ENCODE measurements around the gene BRK1.
A peak's percentile ranks its signal among the peaks of the same experiment; 100 is the strongest.
"Not testable (repeated sequence)": the region's sequence is repeated elsewhere in the genome, so short reads cannot be mapped to it uniquely, and the experiment has no call there.

Gene BRK1

DNA sequence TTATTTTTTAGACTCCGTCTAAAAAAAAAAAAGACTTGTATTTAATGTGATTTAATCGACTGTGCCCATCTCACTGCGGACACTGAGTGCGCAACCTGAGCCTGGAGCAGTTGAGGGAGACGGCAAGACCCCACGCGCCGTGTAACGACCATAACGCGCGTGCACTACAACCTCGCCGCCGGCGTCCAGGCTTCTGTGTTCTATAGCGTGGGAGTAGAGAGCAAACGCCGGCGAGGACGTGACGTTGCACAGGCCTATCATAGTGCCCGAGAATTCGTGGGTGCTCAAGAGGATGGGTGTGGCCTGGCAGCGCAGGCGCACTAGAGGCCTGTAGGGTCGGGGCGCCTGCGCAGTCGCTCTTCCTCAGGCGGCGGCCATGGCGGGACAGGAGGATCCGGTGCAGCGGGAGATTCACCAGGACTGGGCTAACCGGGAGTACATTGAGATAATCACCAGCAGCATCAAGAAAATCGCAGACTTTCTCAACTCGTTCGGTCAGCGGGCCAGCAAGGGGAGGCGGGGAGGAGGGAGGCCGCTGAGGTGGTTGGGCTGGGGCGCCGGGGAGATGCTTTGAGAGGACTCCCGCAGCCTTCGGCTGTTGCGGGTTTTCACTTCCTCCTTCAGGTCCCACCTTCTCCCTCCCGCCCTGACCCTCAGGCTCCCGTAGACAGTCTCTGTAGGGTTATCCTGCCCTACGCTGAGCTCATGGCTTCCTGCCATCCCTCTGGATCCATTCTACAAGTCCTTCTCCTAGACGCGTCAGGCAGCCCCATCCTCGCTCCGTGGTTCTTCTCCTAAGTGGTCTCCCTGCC is at the start of gene BRK1:
TSS of gene BRK1 (plus strand) at position 350 of the 812 bp plus-strand sequence. CDS start at position 377, 27 bp downstream.
- Mint-ChIP-seq H3K27ac (peak within 1 kb of the TSS; percentile 97 to 98), H3K9me3 (no peaks in the 10 kb centered on the region), H3K4me3 (peak within 1 kb of the TSS; percentile 95 to 96), H3K4me1 (peaks cover 44% of the 10 kb centered on the region), H3K27me3 (no peaks in the 10 kb centered on the region)
- DNase-seq (peak; percentile 90 to 95), ATAC-seq (peak; percentile 99)

DNA sequence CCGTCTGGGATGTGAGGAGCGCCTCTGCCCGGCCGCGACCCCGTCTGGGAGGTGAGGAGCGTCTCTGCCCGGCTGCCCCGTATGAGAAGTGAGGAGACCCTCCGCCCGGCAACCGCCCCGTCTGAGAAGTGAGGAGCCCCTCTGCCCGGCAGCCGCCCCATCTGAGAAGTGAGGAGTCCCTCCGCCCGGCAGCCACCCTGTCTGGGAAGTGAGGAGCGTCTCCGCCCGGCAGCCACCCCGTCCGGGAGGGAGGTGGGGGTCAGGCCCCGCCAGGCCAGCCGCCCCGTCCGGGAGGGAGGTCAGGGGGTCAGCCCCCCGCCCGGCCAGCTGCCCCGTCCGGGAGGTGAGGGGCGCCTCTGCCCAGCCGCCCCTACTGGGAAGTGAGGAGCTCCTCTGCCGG is 45.4 kb upstream of the BRK1 start:
- H3K27ac Mint-ChIP-seq, DNase-seq, H3K9me3 Mint-ChIP-seq, H3K4me1 Mint-ChIP-seq, ATAC-seq, H3K27me3 Mint-ChIP-seq, H3K4me3 Mint-ChIP-seq: not testable (repeated sequence)

DNA sequence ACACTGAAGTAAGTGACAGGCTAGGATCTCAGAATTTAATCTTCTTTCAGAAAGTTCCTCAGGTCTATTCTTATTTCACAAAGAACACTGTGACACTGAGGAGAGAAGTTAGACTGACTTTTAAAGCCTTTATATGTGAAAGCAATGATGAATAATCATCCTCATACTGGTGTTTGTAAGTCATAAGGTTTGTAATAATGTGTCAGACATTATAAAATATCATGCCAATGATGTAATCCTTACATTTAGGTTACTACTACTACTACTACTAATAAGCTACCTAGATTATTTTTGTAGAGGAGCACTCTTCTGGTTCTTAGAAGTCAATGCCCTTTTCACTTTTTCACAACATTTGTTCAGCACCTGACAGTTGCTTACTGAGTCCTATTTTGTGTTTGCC is 40.8 kb upstream of the BRK1 start:
- no peak overlapping the region for H3K4me3 Mint-ChIP-seq
- no peak overlapping the region for H3K27ac Mint-ChIP-seq
- DNase-seq (no peak), ATAC-seq (no peak)
- H3K4me1 Mint-ChIP-seq, result no peaks in the 10 kb centered on the region
- H3K27me3 Mint-ChIP-seq, result no peaks in the 10 kb centered on the region
- no peaks in the 10 kb centered on the region for H3K9me3 Mint-ChIP-seq

GRCh38 chr3:10081871-10082270 is 33.6 kb upstream of the BRK1 start:
- DNase-seq, result no peak
- no peak for ATAC-seq
- H3K27ac Mint-ChIP-seq, result peak overlapping the region in 1 of 2 donors; percentile 8
- H3K27me3 Mint-ChIP-seq, result no peaks in the 10 kb centered on the region
- no peak overlapping the region for H3K4me3 Mint-ChIP-seq
- no peaks in the 10 kb centered on the region for H3K4me1 Mint-ChIP-seq
- H3K9me3 Mint-ChIP-seq, result no peaks in the 10 kb centered on the region

DNA sequence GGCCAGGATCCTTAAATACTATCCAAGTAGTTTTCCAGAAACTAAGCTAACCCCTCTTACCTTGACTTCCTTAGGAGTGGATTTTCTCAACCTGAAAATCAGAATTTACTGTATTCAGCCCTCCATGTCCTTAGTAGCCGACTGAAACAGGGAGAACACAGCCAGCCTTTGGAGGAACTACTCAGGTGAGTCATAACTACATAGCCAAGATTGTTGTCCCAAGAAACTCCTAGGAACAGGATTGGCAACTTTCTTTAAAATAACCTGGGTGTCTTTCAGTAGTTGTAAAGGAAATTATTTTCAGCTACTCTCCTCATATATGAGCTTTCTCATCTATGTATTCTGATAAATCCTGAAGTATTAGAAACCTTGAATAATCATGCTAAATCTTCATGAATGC is 29.7 kb upstream of the BRK1 start:
- no peak for DNase-seq
- Mint-ChIP-seq H3K4me1 (no peaks in the 10 kb centered on the region), H3K27ac (no peak overlapping the region), H3K4me3 (no peak overlapping the region), H3K9me3 (no peaks in the 10 kb centered on the region), H3K27me3 (no peaks in the 10 kb centered on the region)
- ATAC-seq, result no peak

DNA sequence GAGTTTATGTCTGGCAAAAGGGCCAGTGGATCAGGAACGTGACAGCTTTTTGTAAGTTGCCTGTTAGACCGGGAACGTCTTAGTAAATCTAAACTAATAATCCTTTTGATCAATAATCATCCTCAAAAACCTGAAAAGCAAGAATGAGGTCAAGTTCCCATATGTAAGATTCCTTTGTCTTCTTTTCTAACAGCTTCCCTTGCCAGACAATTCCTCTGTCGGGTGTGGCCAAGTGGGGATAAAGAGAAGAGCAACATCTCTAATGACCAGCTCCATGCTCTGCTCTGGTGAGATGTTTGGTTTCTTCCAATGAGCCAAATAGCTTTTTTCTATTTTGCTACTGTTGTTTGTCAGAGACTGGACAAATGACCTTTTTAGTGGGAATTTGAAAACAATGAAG is 27.2 kb upstream of the BRK1 start:
- Mint-ChIP-seq H3K9me3 (no peaks in the 10 kb centered on the region), H3K4me1 (no peaks in the 10 kb centered on the region), H3K27ac (no peak overlapping the region), H3K4me3 (no peak overlapping the region), H3K27me3 (no peaks in the 10 kb centered on the region)
- DNase-seq (no peak), ATAC-seq (no peak)

- no peak for ATAC-seq
Observed at GRCh38 chr3:10090179-10090578, 25.3 kb upstream of the BRK1 start.

GRCh38 chr3:10090774-10091173 is 24.7 kb upstream of the BRK1 start:
- DNase-seq, H3K4me1 Mint-ChIP-seq, H3K27ac Mint-ChIP-seq, H3K9me3 Mint-ChIP-seq, H3K27me3 Mint-ChIP-seq, H3K4me3 Mint-ChIP-seq, ATAC-seq: not testable (repeated sequence)

More at GRCh38 chr3:10090179-10090578, 25.3 kb upstream of the BRK1 start:
- Mint-ChIP-seq H3K4me3 (no peak overlapping the region), H3K9me3 (no peaks in the 10 kb centered on the region), H3K27ac (no peak overlapping the region), H3K4me1 (no peaks in the 10 kb centered on the region), H3K27me3 (no peaks in the 10 kb centered on the region)
- DNase-seq, result no peak

DNA sequence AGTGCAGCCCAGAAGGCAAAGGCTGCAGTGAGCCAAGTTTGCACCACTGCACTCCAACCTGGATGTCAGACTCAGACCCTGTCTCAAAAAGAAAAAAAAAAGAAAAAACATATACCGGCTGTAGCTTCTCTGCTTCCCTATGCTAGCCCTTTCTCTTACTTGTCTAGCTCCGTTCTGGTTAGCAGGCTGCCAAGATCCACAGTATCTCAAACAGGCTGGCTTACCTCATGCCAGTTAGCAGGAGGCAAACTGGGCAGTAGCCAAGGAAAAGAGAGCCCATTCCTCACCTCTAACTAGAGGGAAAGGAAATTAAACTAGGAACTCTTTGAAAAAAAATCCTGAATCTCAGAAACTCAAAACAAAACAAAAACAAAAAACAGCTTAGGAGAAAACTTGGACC is 24.1 kb upstream of the BRK1 start:
- H3K9me3 Mint-ChIP-seq, result not testable (repeated sequence)

GRCh38 chr3:10093678-10094077 is 21.8 kb upstream of the BRK1 start:
- Mint-ChIP-seq H3K4me3 (no peak overlapping the region), H3K27ac (no peak overlapping the region), H3K4me1 (no peaks in the 10 kb centered on the region), H3K27me3 (no peaks in the 10 kb centered on the region), H3K9me3 (no peaks in the 10 kb centered on the region)
- no peak for DNase-seq
- no peak for ATAC-seq

More for the DNA sequence above, 24.1 kb upstream of the BRK1 start:
- not testable (repeated sequence) for DNase-seq, H3K27ac Mint-ChIP-seq, H3K27me3 Mint-ChIP-seq, H3K4me1 Mint-ChIP-seq, H3K4me3 Mint-ChIP-seq, ATAC-seq

- Mint-ChIP-seq H3K27me3 (no peaks in the 10 kb centered on the region), H3K27ac (no peak overlapping the region), H3K9me3 (no peaks in the 10 kb centered on the region), H3K4me3 (no peak overlapping the region), H3K4me1 (no peaks in the 10 kb centered on the region)
- ATAC-seq (no peak), DNase-seq (no peak)
Observed at GRCh38 chr3:10099041-10099440, 16.4 kb upstream of the BRK1 start.

GRCh38 chr3:10106919-10107318 is 8.6 kb upstream of the BRK1 start:
- Mint-ChIP-seq H3K27me3 (no peaks in the 10 kb centered on the region), H3K27ac (peak overlapping the region in 1 of 2 donors; percentile 67), H3K4me3 (no peak overlapping the region), H3K4me1 (no peaks in the 10 kb centered on the region), H3K9me3 (no peaks in the 10 kb centered on the region)
- ATAC-seq (no peak), DNase-seq (no peak)

GRCh38 chr3:10108091-10108490 is 7.4 kb upstream of the BRK1 start, which contains the start of gene FANCD2OS:
Gene FANCD2OS, minus strand, starts transcription at chr3:10108255. Its CDS starts 3,481 bp downstream, at chr3:10104774.
- no peaks in the 10 kb centered on the region for H3K27me3 Mint-ChIP-seq
- no peaks in the 10 kb centered on the region for H3K4me1 Mint-ChIP-seq
- H3K4me3 Mint-ChIP-seq, result no peak within 1 kb of the TSS
- DNase-seq (no peak), ATAC-seq (no peak)
- peak within 1 kb of the TSS in 1 of 2 donors; percentile 34 for H3K27ac Mint-ChIP-seq
- no peaks in the 10 kb centered on the region for H3K9me3 Mint-ChIP-seq

- peak; percentile 52 for ATAC-seq
- DNase-seq, result peak in 1 of 2 donors; percentile 5
- Mint-ChIP-seq H3K27me3 (no peaks in the 10 kb centered on the region), H3K4me1 (peaks cover 49% of the 10 kb centered on the region), H3K9me3 (no peaks in the 10 kb centered on the region), H3K4me3 (peak overlapping the region; percentile 95 to 96), H3K27ac (peak overlapping the region; percentile 96 to 98)
Observed at GRCh38 chr3:10116138-10116460, 624 bp downstream of the BRK1 start.

DNA sequence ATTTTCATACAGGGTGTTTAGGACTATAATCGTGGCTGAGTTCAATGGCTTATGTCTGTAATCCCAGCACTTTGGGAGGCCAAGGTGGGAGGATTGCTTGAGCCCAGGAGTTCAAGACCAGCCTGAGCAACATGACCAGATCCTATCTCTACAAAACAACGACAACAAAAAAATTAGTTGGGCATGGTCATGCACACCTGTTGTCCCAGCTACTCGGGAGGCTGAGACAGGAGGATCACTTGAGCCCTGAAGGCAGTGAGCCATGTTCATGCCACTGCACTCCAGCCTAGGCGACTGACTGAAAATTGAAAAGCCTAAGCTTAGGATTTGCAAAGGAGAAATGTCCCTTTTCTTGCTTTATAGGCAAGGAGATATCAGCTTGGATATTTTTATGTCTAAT is 1.5 kb downstream of the BRK1 start:
- Mint-ChIP-seq H3K4me1 (peaks cover 52% of the 10 kb centered on the region), H3K9me3 (no peaks in the 10 kb centered on the region), H3K27ac (peak overlapping the region in 1 of 2 donors; percentile 98), H3K27me3 (no peaks in the 10 kb centered on the region), H3K4me3 (peak overlapping the region; percentile 95 to 96)
- no peak for ATAC-seq
- DNase-seq, result no peak

DNA sequence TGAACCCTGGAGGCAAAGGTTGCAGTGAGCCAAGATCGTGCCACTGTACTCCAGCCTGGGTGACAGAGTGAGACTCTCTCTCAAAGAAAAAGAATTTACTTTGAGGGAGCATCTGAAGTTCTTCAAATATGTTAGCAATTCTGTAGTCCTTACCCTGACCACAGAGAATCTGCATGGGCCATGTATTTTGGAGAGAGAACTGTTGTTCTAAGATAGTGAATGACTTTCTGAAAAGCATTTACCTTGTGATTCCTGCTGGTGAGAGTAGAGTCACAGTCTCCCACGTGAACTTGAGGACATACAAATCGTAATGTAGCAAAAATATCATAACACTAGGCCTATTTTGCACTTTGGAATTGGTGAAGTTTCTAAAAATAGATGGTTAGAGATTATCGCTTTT is 3.9 kb downstream of the BRK1 start:
- H3K9me3 Mint-ChIP-seq, result no peaks in the 10 kb centered on the region
- H3K27ac Mint-ChIP-seq, result no peak overlapping the region
- no peaks in the 10 kb centered on the region for H3K27me3 Mint-ChIP-seq
- H3K4me1 Mint-ChIP-seq, result peaks cover 63% of the 10 kb centered on the region
- DNase-seq (no peak), ATAC-seq (no peak)
- H3K4me3 Mint-ChIP-seq, result no peak overlapping the region

GRCh38 chr3:10121064-10121463 is 5.6 kb downstream of the BRK1 start:
- Mint-ChIP-seq H3K4me1 (peaks cover 60% of the 10 kb centered on the region), H3K27ac (peak overlapping the region; percentile 22 to 61), H3K9me3 (no peaks in the 10 kb centered on the region), H3K4me3 (no peak overlapping the region), H3K27me3 (no peaks in the 10 kb centered on the region)
- DNase-seq (no peak), ATAC-seq (no peak)
